Body of pancreas (tissue), 4 donors: ENCODE data around the gene PTPN9. TPM values are rescaled to one million over a fixed set of nuclear protein-coding genes. Genes with fewer than 3 reads are reported as not detected.
A peak's percentile ranks its signal among the peaks of the same experiment; 100 is the strongest.

Experiments used
- ATAC-seq: fragments of 150-250 bp; one replicate; pipeline ENCODE4 v1.9.1; 2016
- DNase-seq, 4 donors: peaks; one replicate each; pipeline ENCODE4 v3.0.0-alpha.2; 2019
- H3K27ac ChIP-seq, 4 donors: fragments of 200-600 bp; sonication (generic); 1 replicate in 3 of 4; 2 replicates in 1 of 4; pipeline versions ENCODE4 v1.5.1 to v1.6.1; 2016 to 2019; ENCODE audit warnings: mild to moderate bottlenecking in 1 of 4, mixed read lengths in 1 of 4, moderate library complexity in 1 of 4
- H3K27me3 ChIP-seq, 2 donors: fragments of 200-600 bp; sonication (generic); one replicate each; pipeline ENCODE4 v1.6.0; 2016; ENCODE audit warnings: mild to moderate bottlenecking in 1 of 2
- H3K36me3 ChIP-seq, 2 donors: fragments of 200-600 bp; sonication (generic); replicated peaks in 1 of 2; 2 replicates each; pipeline ENCODE4 v1.5.1; 2016; ENCODE audit warnings: low read depth in 2 of 2; ENCODE audit not compliant: insufficient read depth in 1 of 2
- H3K4me1 ChIP-seq: fragments of 200-600 bp; sonication (generic); one replicate; pipeline ENCODE4 v1.6.0; 2016
- H3K4me3 ChIP-seq, 2 donors: fragments of 200-600 bp; sonication (generic); 1 replicate in 1 of 2; 2 replicates in 1 of 2; pipeline ENCODE4 v1.5.1; 2016 to 2019
- H3K9me3 ChIP-seq, 3 donors: fragments of 200-600 bp; sonication (generic); 1 replicate in 2 of 3; 2 replicates in 1 of 3; pipeline ENCODE4 v1.5.1; 2016
- POLR2A ChIP-seq, 3 donors: fragments of 450-650 bp; IDR thresholded peaks; one replicate each; pipeline ENCODE4 v1.6.1; 2016; ENCODE audit warnings: antibody characterized with exemption in 3 of 3, mild to moderate bottlenecking in 2 of 3
- WGBS, 2 donors: methylation state at CpG; one replicate each; pipeline ENCODE4 v1.1.5; 2017; 5-methylcytosine and 5-hydroxymethylcytosine counted together
- intact Hi-C: fragments of 100-400 bp; cut with DNase I; formaldehyde crosslinking; loops from one replicate; pipeline ENCODE4 v1.15.1; 2023
- total RNA-seq, 2 donors: library from RNA; depleted of rRNA; stranded (reverse); fragments of >200 nt; gene quantifications; one replicate each; pipeline ENCODE4 v1.1.0, GENCODE V29; 2016
- TF ChIP-seq, protein P1 (sequence below), 7 experiments: fragments of 450-650 bp in 4 of 7; fragments of 200-600 bp in 3 of 7; sonication (generic) in 3 of 7; IDR thresholded peaks; one replicate each; pipeline ENCODE4 v1.5.1; 2016 to 2019; ENCODE audit warnings: antibody characterized with exemption in 7 of 7

Gene PTPN9
- total RNA-seq, 2 donors from 2014 or later: 7.3 to 9.9 TPM

DNA sequence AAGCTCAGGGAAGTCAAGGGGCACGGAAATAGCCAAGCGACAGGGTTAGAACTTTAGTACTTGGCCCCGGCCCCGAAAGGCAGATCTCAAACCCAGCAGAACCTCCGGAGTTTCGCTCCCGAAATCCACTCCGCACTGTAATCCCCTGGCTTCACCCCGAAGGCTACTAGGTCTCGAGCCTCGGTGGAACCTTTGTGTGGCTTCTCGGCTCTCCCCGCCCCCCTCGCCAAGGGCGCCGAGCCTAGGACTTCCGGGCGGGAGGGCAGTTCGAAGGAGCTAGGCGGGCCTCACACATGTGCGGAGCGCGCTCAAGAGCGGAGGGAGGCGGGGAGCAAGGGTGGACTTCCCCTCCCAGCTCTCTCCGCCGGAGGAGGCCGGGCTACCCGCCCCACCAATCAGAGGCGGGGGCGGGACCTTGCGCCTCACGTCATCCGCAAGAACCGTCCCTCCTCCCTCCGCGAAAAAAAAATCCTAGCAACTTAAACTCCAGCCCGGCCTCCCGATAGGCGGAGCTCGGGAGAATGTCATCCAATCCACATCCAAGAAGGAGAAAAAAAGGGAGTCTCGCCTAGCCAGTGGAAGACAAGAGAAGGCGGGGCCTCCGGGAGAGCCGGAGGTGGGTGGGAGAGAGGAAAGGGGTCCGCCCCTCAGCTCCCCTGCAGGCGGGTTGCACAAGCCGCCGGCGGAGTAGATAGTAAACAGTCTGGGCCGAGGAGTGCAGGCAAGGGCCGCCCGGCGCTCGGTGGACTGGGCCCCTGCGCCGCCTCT lies 125.2 kb downstream of the PTPN9 start:
- TF ChIP-seq, protein P1, sequence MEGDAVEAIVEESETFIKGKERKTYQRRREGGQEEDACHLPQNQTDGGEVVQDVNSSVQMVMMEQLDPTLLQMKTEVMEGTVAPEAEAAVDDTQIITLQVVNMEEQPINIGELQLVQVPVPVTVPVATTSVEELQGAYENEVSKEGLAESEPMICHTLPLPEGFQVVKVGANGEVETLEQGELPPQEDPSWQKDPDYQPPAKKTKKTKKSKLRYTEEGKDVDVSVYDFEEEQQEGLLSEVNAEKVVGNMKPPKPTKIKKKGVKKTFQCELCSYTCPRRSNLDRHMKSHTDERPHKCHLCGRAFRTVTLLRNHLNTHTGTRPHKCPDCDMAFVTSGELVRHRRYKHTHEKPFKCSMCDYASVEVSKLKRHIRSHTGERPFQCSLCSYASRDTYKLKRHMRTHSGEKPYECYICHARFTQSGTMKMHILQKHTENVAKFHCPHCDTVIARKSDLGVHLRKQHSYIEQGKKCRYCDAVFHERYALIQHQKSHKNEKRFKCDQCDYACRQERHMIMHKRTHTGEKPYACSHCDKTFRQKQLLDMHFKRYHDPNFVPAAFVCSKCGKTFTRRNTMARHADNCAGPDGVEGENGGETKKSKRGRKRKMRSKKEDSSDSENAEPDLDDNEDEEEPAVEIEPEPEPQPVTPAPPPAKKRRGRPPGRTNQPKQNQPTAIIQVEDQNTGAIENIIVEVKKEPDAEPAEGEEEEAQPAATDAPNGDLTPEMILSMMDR (IDR thresholded peaks at IDR 0.05): peak in 2 of 7 experiments; percentile 18 to 20
- peak; percentile 74 to 85 (median 83) for TF ChIP-seq POLR2A (IDR thresholded peaks at IDR 0.05)
- H3K4me3 ChIP-seq: peak overlapping the region in 1 of 2 donors; percentile 18
- no peaks in the 10 kb centered on the region for H3K27me3 ChIP-seq
- H3K4me1 ChIP-seq: peaks cover 22% of the 10 kb centered on the region
- intact Hi-C loops: no loop called here
- H3K27ac ChIP-seq: peak overlapping the region; percentile 94 to 98 (median 96)
- ATAC-seq: peak; percentile 54
- peak; percentile 98 to 99 (median 98) for DNase-seq
- 0% methylated on average over 10 to 57 of the region's 57 CpGs for WGBS, 2 donors
- no peaks in the 10 kb centered on the region for H3K9me3 ChIP-seq
- no peaks in the 10 kb centered on the region for H3K36me3 ChIP-seq

DNA sequence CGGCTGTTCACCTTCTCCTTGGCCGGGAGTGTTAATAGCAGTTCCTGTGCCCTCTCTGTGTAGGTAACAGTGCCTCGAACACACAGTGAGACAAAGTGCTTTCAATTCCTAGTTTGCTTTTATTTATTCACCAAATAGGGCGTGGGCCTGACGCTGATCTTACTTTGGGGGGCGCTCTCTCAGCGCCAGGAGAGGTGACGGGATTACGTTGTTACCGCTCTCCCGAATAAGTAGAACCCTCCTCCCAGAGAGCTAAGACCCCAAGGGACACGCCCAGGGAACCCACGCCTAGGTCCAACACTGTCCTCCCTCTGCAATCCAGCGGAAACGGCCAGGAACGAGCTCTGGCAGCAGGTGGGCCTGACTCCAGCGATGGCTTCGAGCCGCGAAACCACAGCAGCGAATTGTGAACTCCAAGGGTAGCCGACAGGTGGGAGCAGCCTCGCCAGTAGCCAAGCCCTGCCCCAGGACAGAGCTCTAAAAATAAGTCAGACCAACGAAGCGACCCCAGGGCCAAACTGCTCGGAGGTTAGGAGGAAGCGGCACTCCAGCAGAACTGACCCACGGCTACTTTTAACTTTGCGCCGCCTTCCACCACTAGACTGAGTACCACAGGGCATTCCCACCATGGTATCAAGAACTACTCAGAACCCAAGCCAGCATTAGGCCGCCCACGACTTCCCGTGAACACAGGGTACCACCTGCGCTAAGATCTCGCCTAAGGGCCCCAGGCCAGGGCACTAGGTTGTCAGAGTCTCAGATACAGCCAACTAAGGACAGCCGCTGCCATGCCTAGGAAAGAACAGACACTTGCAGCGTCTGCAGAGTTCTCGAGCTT lies 126.0 kb downstream of the PTPN9 start:
- H3K9me3 ChIP-seq: no peaks in the 10 kb centered on the region
- intact Hi-C loops: no loop called here

DNA sequence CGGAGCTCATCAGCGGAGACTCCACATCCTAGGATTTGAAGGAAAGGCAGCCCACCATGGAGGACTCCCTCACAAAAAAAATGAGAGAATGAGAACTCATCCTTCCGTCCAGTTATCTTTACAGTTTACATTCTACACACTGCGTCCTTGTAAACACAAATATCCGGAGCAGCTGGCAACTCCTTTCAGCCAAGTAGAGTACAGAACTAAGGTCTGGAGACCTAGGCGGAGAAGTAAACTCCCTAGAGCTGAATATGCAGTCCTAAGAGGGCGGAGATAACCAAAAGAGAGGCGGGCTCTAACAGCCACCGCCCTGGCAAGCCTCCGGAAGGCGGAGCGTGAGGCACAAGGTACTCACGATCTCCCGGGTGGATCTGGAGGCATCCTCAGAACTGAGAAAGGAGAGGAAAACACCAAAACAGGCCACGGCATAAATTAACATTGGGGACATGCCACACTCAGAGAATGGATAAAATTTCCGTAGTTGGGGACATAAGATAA lies 126.7 kb downstream of the PTPN9 start:
- DNase-seq (peak; percentile 81 to 90 (median 88)), ATAC-seq (peak; percentile 8)
- WGBS, 2 donors: 0 to 1% methylated on average over 15 to 16 of the region's 16 CpGs
- Histone ChIP-seq H3K4me1 (peaks cover 23% of the 10 kb centered on the region), H3K27me3 (no peaks in the 10 kb centered on the region), H3K9me3 (no peaks in the 10 kb centered on the region), H3K36me3 (no peaks in the 10 kb centered on the region), H3K4me3 (no peak overlapping the region), H3K27ac (peak overlapping the region; percentile 94 to 98 (median 96))
- peak in 2 of 3 donors; percentile 74 to 75 for TF ChIP-seq POLR2A (IDR thresholded peaks at IDR 0.05)
- TF ChIP-seq, protein P1 (IDR thresholded peaks at IDR 0.05): peak in 1 of 7 experiments; percentile 1
- intact Hi-C loops: no loop called here

More for the DNA sequence above, 126.0 kb downstream of the PTPN9 start:
- Histone ChIP-seq H3K27ac (peak overlapping the region; percentile 94 to 98 (median 96)), H3K4me1 (peaks cover 23% of the 10 kb centered on the region), H3K27me3 (no peaks in the 10 kb centered on the region), H3K36me3 (no peaks in the 10 kb centered on the region), H3K4me3 (peak overlapping the region in 1 of 2 donors; percentile 18)
- 0 to 2% methylated on average over 6 to 38 of the region's 38 CpGs for WGBS, 2 donors
- TF ChIP-seq, protein P1 (IDR thresholded peaks at IDR 0.05): peak in 1 of 7 experiments; percentile 3
- TF ChIP-seq POLR2A (IDR thresholded peaks at IDR 0.05): no peak
- peak; percentile 37 to 57 (median 49) for DNase-seq
- ATAC-seq: no peak

DNA sequence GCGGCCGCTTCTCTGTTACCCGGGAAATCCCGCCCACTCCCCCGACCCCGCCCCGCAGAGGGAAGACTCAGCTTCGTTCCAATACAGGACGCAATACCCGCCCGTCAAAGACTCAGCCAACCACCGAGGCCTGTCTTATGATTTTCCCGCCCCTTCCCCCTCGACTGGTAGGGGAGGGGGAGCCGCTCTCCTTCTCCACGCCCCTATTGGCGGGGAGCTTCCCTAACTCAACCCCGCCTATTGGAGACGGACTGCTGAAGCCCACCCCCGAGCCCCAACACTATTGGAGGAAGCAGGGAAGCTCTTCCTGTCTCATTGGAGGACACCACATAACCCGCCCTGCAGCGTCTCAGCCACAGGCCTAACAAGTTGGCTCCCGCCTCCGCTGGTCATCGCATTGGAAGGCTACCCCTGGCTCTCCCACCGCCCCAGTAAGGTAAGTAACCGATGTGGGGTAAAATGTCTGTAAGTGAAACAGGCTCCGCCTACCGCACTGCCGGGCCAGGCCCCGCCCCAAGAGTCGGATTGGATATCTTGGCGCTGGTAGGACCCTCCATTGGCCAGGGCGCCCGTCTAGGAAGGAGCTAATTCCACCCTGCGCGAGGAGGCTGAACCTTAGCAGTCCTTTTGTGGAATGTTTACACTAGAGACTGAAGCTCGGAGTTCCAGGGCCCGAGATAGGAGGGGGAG lies 127.3 kb downstream of the PTPN9 start, which contains the start of gene SIN3A:
Gene SIN3A (minus strand): TSS at position 17 of the 690 bp plus-strand sequence. CDS start 21,315 bp downstream, outside the sequence.
- H3K36me3 ChIP-seq: no peaks in the 10 kb centered on the region

More for the DNA sequence above, 127.3 kb downstream of the PTPN9 start, which contains the start of gene SIN3A:
- H3K9me3 ChIP-seq: no peaks in the 10 kb centered on the region
- WGBS, 2 donors: 0% methylated on average over 26 to 39 of the region's 39 CpGs
- peak; percentile 98 to 100 (median 99) for DNase-seq
- no peaks in the 10 kb centered on the region for H3K27me3 ChIP-seq
- intact Hi-C loops: no loop called here
- peak within 1 kb of the TSS; percentile 95 to 98 (median 96) for H3K27ac ChIP-seq
- peak within 1 kb of the TSS; percentile 58 to 61 for H3K4me3 ChIP-seq
- H3K4me1 ChIP-seq: peaks cover 23% of the 10 kb centered on the region
- ATAC-seq: peak; percentile 65
- TF ChIP-seq POLR2A (IDR thresholded peaks at IDR 0.05): peak in 1 of 3 donors; percentile 36
- TF ChIP-seq, protein P1 (IDR thresholded peaks at IDR 0.05): no peak
